Muscle layer of colon (tissue), 2 donors: ENCODE data around the gene CORIN.

Experiments used
- H3K27ac ChIP-seq: one replicate; pipeline ENCODE4 v1.7.0; 2013; ENCODE audit warnings: low read depth, mild to moderate bottlenecking, low read length, moderate library complexity
- H3K27me3 ChIP-seq, 2 donors: one replicate each; pipeline ENCODE4 v1.7.0; 2013; ENCODE audit warnings: low read length in 2 of 2, mild to moderate bottlenecking in 2 of 2; ENCODE audit not compliant: insufficient read depth in 2 of 2, control insufficient read depth in 1 of 2
- H3K36me3 ChIP-seq: one replicate; pipeline ENCODE4 v1.7.0; 2013; ENCODE audit warnings: mild to moderate bottlenecking, low read length; ENCODE audit not compliant: insufficient read depth
- H3K4me1 ChIP-seq: one replicate; pipeline ENCODE4 v1.7.0; 2013; ENCODE audit warnings: mild to moderate bottlenecking, low read length; ENCODE audit not compliant: insufficient read depth
- H3K4me3 ChIP-seq, 2 donors: one replicate each; pipeline ENCODE4 v1.7.0; 2013; ENCODE audit warnings: low read length in 2 of 2, low read depth in 1 of 2, mild to moderate bottlenecking in 1 of 2, moderate library complexity in 1 of 2
- H3K9ac ChIP-seq: one replicate; pipeline ENCODE4 v1.7.0; 2013; ENCODE audit warnings: low read length
- H3K9me3 ChIP-seq: one replicate; pipeline ENCODE4 v1.7.0; 2013; ENCODE audit warnings: mild to moderate bottlenecking, low read length
- donor health status: abdominal sarcoma.
- donor health status: Adenocarcinoma of cecum.

Gene CORIN

DNA sequence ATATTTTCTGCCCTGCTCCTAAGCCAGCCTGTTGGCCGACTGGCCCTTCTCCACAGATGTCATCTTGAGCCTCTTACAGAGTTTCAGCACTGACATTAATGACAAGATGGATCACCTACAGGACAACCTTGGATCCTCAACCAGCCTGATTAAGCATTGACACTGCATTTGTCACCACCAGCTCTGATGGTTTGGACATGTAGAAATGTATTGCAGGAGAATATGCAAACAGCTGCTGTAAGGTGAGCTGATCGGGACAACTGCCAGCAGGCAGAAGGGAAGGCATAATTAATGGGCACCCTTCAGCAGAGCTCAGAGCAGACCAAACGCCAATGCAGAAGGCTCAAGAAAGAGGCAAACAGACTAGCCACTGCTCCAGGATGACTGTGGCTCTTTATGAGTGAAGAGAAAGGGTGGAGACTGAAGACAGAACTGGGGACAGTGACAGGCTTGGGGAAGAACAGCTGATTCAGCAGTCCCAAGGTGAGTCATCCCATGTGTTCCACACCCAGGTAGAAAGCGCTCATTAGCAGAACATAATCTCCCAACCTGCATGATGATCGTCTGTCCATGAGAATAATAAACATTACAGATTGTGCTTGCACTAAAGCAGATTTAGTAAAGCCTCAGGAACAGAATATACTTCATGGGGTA, 6.7 kb downstream of the CORIN start:
- no peak overlapping the region for H3K27ac ChIP-seq
- no peak overlapping the region for H3K4me3 ChIP-seq
- no peaks in the 10 kb centered on the region for H3K9me3 ChIP-seq
- no peaks in the 10 kb centered on the region for H3K36me3 ChIP-seq
- H3K9ac ChIP-seq, result no peak overlapping the region
- H3K27me3 ChIP-seq, result peaks cover 8 to 9% of the 10 kb centered on the region in 2 donors
- H3K4me1 ChIP-seq, result peaks cover 8% of the 10 kb centered on the region

DNA sequence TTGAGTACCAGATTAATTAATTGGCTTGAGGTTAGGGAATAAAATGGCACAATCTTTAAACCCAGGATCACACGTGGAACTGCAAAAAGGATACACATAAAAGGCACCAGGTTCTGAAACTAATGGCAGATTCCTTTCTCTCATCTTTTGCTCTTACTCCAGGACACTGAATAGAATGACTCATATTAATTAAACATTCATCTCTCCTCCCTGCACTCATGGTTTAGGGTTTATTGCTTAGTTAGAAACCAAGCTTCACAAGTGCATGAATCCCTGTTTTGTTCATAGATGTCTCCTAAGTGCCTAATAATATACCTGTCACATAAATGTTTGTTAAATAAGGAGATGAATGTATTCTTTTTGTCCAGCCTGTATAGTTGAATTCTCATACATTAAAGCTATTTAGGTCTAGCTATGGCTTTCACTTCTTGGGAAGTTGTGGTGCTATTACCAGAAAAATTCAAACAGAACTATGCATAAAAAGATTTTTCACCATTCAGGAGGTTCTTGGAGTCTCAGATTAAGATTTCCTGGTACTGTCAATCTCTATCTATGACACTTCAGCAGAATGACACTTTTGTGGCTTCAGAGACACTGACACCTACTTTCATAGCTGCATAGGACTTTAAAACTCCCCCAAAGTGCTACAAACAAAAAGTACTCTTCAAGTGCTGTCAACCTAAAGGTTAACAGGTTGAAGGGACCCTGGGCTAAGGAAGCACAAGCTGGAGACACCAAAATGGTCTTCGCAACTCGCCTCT, 7.4 kb downstream of the CORIN start:
- H3K27me3 ChIP-seq, result peaks cover 5 to 8% of the 10 kb centered on the region in 2 donors
- H3K4me1 ChIP-seq, result peaks cover under 1% of the 10 kb centered on the region
- no peaks in the 10 kb centered on the region for H3K9me3 ChIP-seq
- no peak overlapping the region for H3K9ac ChIP-seq
- H3K4me3 ChIP-seq, result no peak overlapping the region
- H3K36me3 ChIP-seq, result no peaks in the 10 kb centered on the region
- H3K27ac ChIP-seq, result no peak overlapping the region

DNA sequence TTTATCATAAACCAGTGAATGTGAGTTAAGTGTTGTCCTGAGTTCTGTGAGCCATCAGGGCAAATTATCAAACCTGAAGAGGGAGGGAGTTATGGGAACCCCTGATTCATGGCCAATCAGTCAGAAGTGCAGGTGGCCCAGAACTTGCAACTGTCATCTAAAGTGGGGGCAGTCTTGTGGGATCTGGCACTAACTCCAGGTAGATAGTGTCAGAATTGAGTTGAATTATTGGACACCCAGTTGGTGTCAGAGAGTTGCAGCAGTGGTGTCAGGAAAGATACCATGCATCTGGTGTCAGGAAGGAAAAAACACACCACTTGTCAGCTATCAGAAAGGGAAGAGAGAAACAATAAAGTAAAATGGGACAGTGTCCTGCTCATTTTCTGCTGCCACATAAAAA, 8.4 kb downstream of the CORIN start:
- Histone ChIP-seq H3K9ac (no peak overlapping the region), H3K27ac (no peak overlapping the region), H3K27me3 (no peaks in the 10 kb centered on the region), H3K4me1 (no peaks in the 10 kb centered on the region), H3K9me3 (no peaks in the 10 kb centered on the region), H3K36me3 (no peaks in the 10 kb centered on the region), H3K4me3 (no peak overlapping the region)

DNA sequence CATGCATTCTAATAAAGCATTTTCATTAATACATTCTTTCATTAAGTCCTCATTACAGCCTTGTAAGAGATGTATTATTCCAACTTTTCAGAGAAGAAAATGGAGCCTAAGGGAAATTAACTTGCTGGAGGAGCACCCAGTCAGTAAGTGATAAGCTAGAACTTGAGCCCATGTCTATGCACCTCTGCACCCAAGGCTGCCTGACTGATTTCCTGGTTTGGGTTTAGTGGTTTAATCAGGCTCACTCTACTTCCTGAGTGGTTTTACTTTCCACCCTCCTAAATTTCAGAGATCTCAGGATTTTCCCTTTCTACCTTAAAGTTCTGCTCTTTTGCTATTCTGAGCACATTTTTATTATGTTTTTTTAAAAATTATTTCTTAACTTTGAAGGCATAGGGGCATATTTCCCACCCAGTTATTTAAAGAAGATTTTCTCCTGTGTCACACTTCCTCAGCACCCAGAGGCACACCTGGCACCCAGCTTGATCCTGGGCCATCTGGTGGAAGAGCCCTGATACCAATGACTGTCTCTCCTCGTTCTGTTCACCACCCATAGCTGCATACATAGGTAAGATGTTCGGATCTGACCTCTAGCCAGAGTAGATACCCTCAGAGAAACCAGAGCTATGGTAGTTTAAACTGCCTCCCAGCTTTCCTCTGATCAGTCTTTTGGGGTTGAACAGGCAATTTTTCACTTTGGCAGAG, 10.4 kb downstream of the CORIN start:
- no peak overlapping the region for H3K27ac ChIP-seq

DNA sequence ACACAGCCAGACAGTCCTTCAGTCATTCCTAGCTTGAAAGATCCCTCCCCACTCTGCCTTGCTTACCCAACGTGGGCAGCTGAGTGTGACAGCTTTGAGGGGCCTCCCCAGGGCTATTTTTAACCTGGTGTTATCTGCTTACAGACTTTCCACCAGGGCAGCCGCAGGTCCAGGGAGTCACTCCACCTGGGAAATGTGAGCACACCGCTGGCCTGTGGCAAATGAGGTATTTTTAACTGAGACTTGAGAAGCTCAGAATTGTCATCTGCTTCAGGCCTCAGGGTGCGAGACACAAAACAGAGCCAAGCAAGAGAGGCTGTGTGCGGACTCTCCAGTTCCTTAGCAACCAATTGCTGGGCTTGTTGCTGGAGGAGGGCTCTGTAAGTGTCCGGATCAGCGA, 13.0 kb downstream of the CORIN start:
- Histone ChIP-seq H3K9ac (no peak overlapping the region), H3K27ac (no peak overlapping the region), H3K36me3 (no peaks in the 10 kb centered on the region), H3K9me3 (no peaks in the 10 kb centered on the region), H3K27me3 (no peaks in the 10 kb centered on the region), H3K4me1 (no peaks in the 10 kb centered on the region), H3K4me3 (no peak overlapping the region)

More for the DNA sequence above, 10.4 kb downstream of the CORIN start:
- Histone ChIP-seq H3K27me3 (no peaks in the 10 kb centered on the region), H3K4me3 (no peak overlapping the region), H3K4me1 (no peaks in the 10 kb centered on the region), H3K9me3 (no peaks in the 10 kb centered on the region), H3K9ac (no peak overlapping the region), H3K36me3 (no peaks in the 10 kb centered on the region)

DNA sequence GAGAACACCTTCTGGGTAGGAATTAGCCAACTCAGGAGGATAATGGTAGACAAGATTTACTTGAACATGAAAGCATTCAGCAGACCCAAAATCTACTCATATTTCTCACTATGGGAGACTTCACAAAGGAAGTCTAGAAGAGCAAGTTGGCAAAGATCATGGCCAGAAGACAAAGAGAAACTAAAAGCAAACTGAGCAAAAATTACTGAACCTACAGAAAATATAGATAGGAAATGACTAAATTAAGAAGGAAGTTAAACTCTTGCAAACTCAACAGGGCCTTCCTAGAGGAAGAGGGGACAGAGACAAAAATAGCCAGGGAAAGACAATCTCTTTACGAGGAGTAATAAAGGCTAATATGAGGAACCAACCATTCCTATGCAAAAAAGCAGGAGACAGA, 18.7 kb downstream of the CORIN start:
- Histone ChIP-seq H3K9me3 (no peaks in the 10 kb centered on the region), H3K27ac (no peak overlapping the region), H3K4me1 (no peaks in the 10 kb centered on the region), H3K36me3 (no peaks in the 10 kb centered on the region), H3K9ac (no peak overlapping the region), H3K4me3 (no peak overlapping the region), H3K27me3 (no peaks in the 10 kb centered on the region)

DNA sequence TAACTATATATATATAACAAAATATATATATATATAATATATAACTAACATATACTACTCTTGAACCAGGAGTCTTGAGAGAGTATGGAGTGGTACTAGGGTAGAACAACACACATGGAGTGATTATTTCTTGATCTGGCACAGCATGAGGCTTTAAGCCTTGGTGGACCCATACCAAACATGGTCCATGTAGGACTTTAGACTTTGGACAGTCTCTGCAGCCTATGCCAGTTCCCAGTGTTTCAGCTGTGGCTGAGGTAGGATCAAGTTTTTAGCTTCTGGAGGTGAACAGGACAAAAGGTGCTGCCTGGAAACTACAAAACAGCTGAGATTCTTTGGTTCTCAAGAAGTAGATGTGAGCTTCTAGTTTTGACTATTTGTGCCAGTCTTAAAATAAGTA, 20.6 kb downstream of the CORIN start:
- Histone ChIP-seq H3K4me3 (no peak overlapping the region), H3K9me3 (no peaks in the 10 kb centered on the region), H3K9ac (no peak overlapping the region)

DNA sequence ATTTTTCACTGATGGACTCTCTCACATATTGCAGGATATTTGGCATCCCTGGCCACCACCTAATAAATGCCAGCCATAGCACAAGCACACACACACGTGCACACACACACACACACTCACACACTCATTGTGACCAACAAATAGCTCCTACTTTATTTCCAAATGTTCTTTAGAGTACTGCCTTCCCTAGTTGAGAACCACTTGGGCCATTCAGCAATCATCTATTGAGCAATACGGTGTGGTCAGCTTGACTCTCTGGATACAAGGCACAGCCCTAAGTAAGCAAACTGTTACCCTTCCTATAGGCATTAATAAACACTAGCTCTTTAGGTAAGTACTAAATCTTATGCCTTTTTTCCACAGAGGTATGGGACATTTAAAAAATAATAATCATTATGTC, 21.1 kb downstream of the CORIN start:
- no peaks in the 10 kb centered on the region for H3K9me3 ChIP-seq
- H3K4me3 ChIP-seq, result no peak overlapping the region
- no peaks in the 10 kb centered on the region for H3K4me1 ChIP-seq
- H3K27ac ChIP-seq, result no peak overlapping the region
- no peaks in the 10 kb centered on the region for H3K36me3 ChIP-seq
- H3K27me3 ChIP-seq, result no peaks in the 10 kb centered on the region
- no peak overlapping the region for H3K9ac ChIP-seq

More for the DNA sequence above, 20.6 kb downstream of the CORIN start:
- Histone ChIP-seq H3K4me1 (no peaks in the 10 kb centered on the region), H3K36me3 (no peaks in the 10 kb centered on the region), H3K27ac (no peak overlapping the region), H3K27me3 (no peaks in the 10 kb centered on the region)

DNA sequence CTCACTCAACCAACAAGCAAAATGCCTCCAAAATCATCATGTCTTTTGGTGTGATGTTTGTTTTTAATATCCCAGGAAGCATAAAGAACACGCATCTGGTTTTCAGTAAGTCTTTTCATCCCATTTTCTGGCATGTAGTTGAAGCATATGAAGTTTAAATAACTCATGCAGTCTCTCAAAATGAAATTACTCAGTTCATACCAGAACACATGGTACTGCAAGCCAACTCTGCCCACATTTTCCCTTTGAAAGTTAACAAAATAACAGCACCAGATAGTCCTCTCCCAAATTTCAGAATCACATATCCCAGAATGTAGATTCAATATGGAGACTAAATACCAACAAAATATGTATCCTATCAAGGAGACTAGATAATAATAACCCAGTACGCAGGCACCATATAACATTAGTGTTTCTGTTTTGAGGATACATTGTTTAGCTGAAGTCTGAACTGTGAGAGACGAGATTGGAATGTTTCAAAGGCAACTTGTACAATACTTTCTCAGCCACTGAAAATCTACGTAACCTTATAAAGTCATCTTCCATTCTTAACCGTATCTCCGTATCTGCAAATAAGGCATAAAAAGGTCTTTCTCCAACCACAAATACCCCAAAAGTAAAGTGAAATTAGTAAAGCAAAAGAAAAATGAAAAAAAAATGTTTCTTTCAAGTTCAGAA, 23.1 kb downstream of the CORIN start:
- no peaks in the 10 kb centered on the region for H3K9me3 ChIP-seq
- no peaks in the 10 kb centered on the region for H3K4me1 ChIP-seq
- H3K27me3 ChIP-seq, result no peaks in the 10 kb centered on the region
- no peaks in the 10 kb centered on the region for H3K36me3 ChIP-seq
- H3K9ac ChIP-seq, result no peak overlapping the region
- H3K4me3 ChIP-seq, result no peak overlapping the region
- no peak overlapping the region for H3K27ac ChIP-seq

DNA sequence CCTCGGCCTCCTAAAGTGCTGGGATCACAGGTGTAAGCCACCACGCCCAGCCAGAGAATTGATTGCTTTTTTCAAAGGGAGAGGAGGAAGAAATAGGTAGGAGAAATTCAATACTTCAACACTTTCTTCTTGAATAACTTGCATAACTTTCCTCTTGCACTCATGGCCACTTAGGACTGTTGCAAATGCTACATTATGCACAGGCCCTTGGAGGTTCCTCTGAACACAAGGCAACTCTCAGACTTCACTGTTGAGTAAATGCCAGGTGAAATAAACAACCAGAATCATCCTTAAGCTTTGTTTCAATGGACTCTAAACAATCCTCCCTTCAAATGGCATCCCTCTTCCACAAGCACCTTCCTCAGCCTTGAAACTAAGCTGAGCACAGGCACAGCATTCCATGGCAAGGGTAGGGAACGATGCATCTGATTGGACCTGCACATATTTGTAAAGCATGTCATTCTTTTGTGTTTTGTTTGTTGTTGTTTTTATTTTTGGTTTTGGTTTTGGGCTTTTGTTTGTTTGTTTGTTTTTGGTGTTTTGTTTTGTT, 28.1 kb downstream of the CORIN start:
- no peaks in the 10 kb centered on the region for H3K27me3 ChIP-seq
- H3K9me3 ChIP-seq, result no peaks in the 10 kb centered on the region
- H3K4me1 ChIP-seq, result no peaks in the 10 kb centered on the region
- H3K36me3 ChIP-seq, result no peaks in the 10 kb centered on the region
- no peak overlapping the region for H3K27ac ChIP-seq
- H3K9ac ChIP-seq, result no peak overlapping the region
- H3K4me3 ChIP-seq, result no peak overlapping the region

DNA sequence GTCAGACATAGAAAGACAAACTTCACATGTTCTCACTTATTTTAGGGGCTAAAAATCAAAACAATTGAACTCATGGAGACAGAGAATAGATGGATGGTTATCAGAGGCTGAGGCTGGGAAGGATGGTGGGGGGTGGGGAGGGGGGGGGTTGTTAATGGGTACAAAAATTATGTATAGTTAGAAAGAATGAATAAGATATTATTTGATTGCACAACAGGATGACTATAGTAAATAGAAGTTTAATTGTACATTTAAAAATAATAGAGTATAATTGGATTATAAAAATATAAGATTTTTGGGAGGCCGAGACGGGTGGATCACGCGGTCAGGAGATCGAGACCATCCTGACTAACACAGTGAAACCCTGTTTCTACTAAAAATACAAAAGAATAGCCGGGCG, 33.3 kb downstream of the CORIN start:
- no peaks in the 10 kb centered on the region for H3K4me1 ChIP-seq
- H3K4me3 ChIP-seq, result no peak overlapping the region
- no peaks in the 10 kb centered on the region for H3K27me3 ChIP-seq
- H3K9ac ChIP-seq, result no peak overlapping the region
- H3K9me3 ChIP-seq, result no peaks in the 10 kb centered on the region
- no peaks in the 10 kb centered on the region for H3K36me3 ChIP-seq
- no peak overlapping the region for H3K27ac ChIP-seq
